Stimulated activated CD4-positive, alpha-beta T cell treated with anti-CD3 and anti-CD28 coated beads, Interleukin-1b, Interleukin-23, amount 100 ng/mL, for 24 hours (primary cell): ENCODE data around the gene OBP2A.

Experiments
- DNase-seq, 4 experiments: peaks; one replicate each; pipeline ENCODE4 v3.0.0-alpha.2; 2020; ENCODE audit warnings: low read depth in 4 of 4, low spot score in 1 of 4

Gene OBP2A

GRCh38 chr9:135577256-135577655 is 31.3 kb downstream of the OBP2A start:
- DNase-seq, result no peak

GRCh38 chr9:135579356-135579755 is 33.4 kb downstream of the OBP2A start:
- DNase-seq, result no peak

- no peak for DNase-seq
Measured at GRCh38 chr9:135579889-135580660, 34.1 kb downstream of the OBP2A start.

- DNase-seq, result no peak
Measured at GRCh38 chr9:135580664-135581380, 34.9 kb downstream of the OBP2A start.

- no peak for DNase-seq
Measured at GRCh38 chr9:135581636-135582426, 35.9 kb downstream of the OBP2A start.

- DNase-seq, result no peak
Measured at GRCh38 chr9:135582541-135582940, 36.6 kb downstream of the OBP2A start.

- no peak for DNase-seq
Measured at GRCh38 chr9:135582966-135583687, 37.2 kb downstream of the OBP2A start.

GRCh38 chr9:135583688-135584011 is 37.7 kb downstream of the OBP2A start:
- DNase-seq, result no peak

GRCh38 chr9:135584371-135584770 is 38.4 kb downstream of the OBP2A start:
- no peak for DNase-seq

- DNase-seq, result no peak
Measured at GRCh38 chr9:135584934-135585333, 39.0 kb downstream of the OBP2A start.

- DNase-seq, result no peak
Measured at GRCh38 chr9:135586601-135587109, 40.7 kb downstream of the OBP2A start.

- DNase-seq, result no peak
Measured at GRCh38 chr9:135587658-135588057, 41.7 kb downstream of the OBP2A start.

GRCh38 chr9:135588371-135588770 is 42.4 kb downstream of the OBP2A start:
- DNase-seq, result no peak

- DNase-seq, result no peak
Measured at GRCh38 chr9:135588886-135589595, 43.1 kb downstream of the OBP2A start.

- no peak for DNase-seq
Measured at GRCh38 chr9:135589596-135590485, 43.9 kb downstream of the OBP2A start.

- DNase-seq, result no peak
Measured at GRCh38 chr9:135590486-135591079, 44.7 kb downstream of the OBP2A start.

GRCh38 chr9:135591506-135592330 is 45.8 kb downstream of the OBP2A start:
- DNase-seq, result no peak

- no peak for DNase-seq
Measured at GRCh38 chr9:135592331-135592590, 46.3 kb downstream of the OBP2A start.
